Chondrocyte (in vitro differentiated cells): ENCODE measurements around the gene FAM216B. TPM values are rescaled to one million over a fixed set of nuclear protein-coding genes. Genes with fewer than 3 reads are reported as not detected.

Experiments
- DNase-seq: peaks from one replicate; pipeline ENCODE4 v3.0.0; 2021; ENCODE audit warnings: mixed read lengths, low spot score
- H3K27ac Mint-ChIP-seq: one replicate; pipeline ENCODE4 v1.8.0; 2021; ENCODE audit warnings: mild to moderate bottlenecking, moderate library complexity, mixed read lengths; ENCODE audit not compliant: unreplicated experiment
- H3K27me3 Mint-ChIP-seq: 2 replicates; pipeline ENCODE4 v1.8.0; 2021; ENCODE audit warnings: low read depth, mixed read lengths
- H3K36me3 Mint-ChIP-seq: 2 replicates; pipeline ENCODE4 v1.8.0; 2021; ENCODE audit warnings: low read depth, mixed read lengths
- H3K4me1 Mint-ChIP-seq: 2 replicates; pipeline ENCODE4 v1.8.0; 2021; ENCODE audit warnings: low read depth, mild to moderate bottlenecking, mixed read lengths
- H3K4me3 Mint-ChIP-seq: one replicate; pipeline ENCODE4 v1.8.0; 2021; ENCODE audit warnings: mild to moderate bottlenecking, moderate library complexity, mixed read lengths; ENCODE audit not compliant: unreplicated experiment
- H3K9me3 Mint-ChIP-seq: 2 replicates; pipeline ENCODE4 v1.8.0; 2021; ENCODE audit warnings: low read depth, mixed read lengths
- CTCF ChIP-seq: fragments of 200-600 bp; sonication (generic); IDR thresholded peaks from 2 replicates; pipeline ENCODE4 v1.5.0; 2021; ENCODE audit warnings: antibody characterized with exemption, mild to moderate bottlenecking, moderate library complexity
- long read RNA-seq: library from polyadenylated mRNA; stranded (forward); transcript quantifications from one replicate; pipeline ENCODE4 v2.0.0, GENCODE V29; 2021
- total RNA-seq: library from RNA; stranded (reverse); gene quantifications from 3 replicates; pipeline ENCODE4 v1.2.1, GENCODE V29; 2021

Gene FAM216B
- not detected in 3 replicates for total RNA-seq
- long read RNA-seq = 0 reads

- peaks cover 2% of the 10 kb centered on the region for H3K27me3 Mint-ChIP-seq
- H3K4me3 Mint-ChIP-seq = no peak within 1 kb of the TSS
- no peaks in the 10 kb centered on the region for H3K36me3 Mint-ChIP-seq
- H3K4me1 Mint-ChIP-seq = peaks cover 7% of the 10 kb centered on the region
- TF ChIP-seq CTCF = no peak
- DNase-seq = no peak
- H3K9me3 Mint-ChIP-seq = peaks cover 3% of the 10 kb centered on the region
- peak within 1 kb of the TSS; percentile 34 for H3K27ac Mint-ChIP-seq
These were observed at the start of gene FAM216B for GRCh38 chr13:42781352-42781751. Gene FAM216B, plus strand, starts transcription at chr13:42781584. Its CDS starts 2,484 bp downstream, at chr13:42784068.

GRCh38 chr13:42732073-42732472, 49.3 kb upstream of the FAM216B start:
- no peaks in the 10 kb centered on the region for H3K36me3 Mint-ChIP-seq
- TF ChIP-seq CTCF = no peak
- DNase-seq = no peak
- peaks cover 6% of the 10 kb centered on the region for H3K4me1 Mint-ChIP-seq
- H3K27ac Mint-ChIP-seq = no peak overlapping the region
- no peaks in the 10 kb centered on the region for H3K9me3 Mint-ChIP-seq
- no peak overlapping the region for H3K4me3 Mint-ChIP-seq
- H3K27me3 Mint-ChIP-seq = no peaks in the 10 kb centered on the region

GRCh38 chr13:42733046-42733445, 48.3 kb upstream of the FAM216B start:
- no peaks in the 10 kb centered on the region for H3K36me3 Mint-ChIP-seq

GRCh38 chr13:42735010-42735409, 46.4 kb upstream of the FAM216B start:
- Mint-ChIP-seq H3K9me3 (no peaks in the 10 kb centered on the region), H3K27ac (no peak overlapping the region), H3K27me3 (no peaks in the 10 kb centered on the region), H3K36me3 (no peaks in the 10 kb centered on the region), H3K4me3 (no peak overlapping the region), H3K4me1 (no peaks in the 10 kb centered on the region)
- no peak for DNase-seq
- no peak for TF ChIP-seq CTCF

More at GRCh38 chr13:42733046-42733445, 48.3 kb upstream of the FAM216B start:
- Mint-ChIP-seq H3K4me3 (no peak overlapping the region), H3K27ac (no peak overlapping the region), H3K27me3 (no peaks in the 10 kb centered on the region), H3K4me1 (peaks cover 6% of the 10 kb centered on the region), H3K9me3 (no peaks in the 10 kb centered on the region)
- TF ChIP-seq CTCF = no peak
- DNase-seq = no peak

- H3K36me3 Mint-ChIP-seq = no peaks in the 10 kb centered on the region
- DNase-seq = no peak
These were observed 40.6 kb upstream of the FAM216B start for GRCh38 chr13:42740753-42741152.

More at GRCh38 chr13:42740753-42741152, 40.6 kb upstream of the FAM216B start:
- Mint-ChIP-seq H3K4me1 (peaks cover 12% of the 10 kb centered on the region), H3K27ac (no peak overlapping the region), H3K9me3 (no peaks in the 10 kb centered on the region), H3K27me3 (no peaks in the 10 kb centered on the region), H3K4me3 (no peak overlapping the region)
- TF ChIP-seq CTCF = no peak
